ENCODE measurements around the gene FOXL3. TPM values are rescaled to one million over a fixed set of nuclear protein-coding genes. Genes with fewer than 3 reads are reported as not detected.

The FOXL3 gene
- not detected in 2 replicates for total RNA-seq

GRCh38 chr7:289756-290553 lies at the start of gene FOXL3:
Gene FOXL3, plus strand, starts transcription at chr7:290170. Its CDS starts 0 bp downstream, at chr7:290170.

Other genes starting within 250 kb of the FOXL3 start
- gene FAM20C, start 97.6 kb upstream of the FOXL3 start, total RNA-seq = 130 and 178 TPM in 2 replicates
- 1.5 and 23.4 TPM in 2 replicates for gene PDGFA, start 229.7 kb downstream of the FOXL3 start, total RNA-seq

Measured in epithelial cell of alveolus of lung (primary cell).